ENCODE results near the gene GPATCH8.
"Not testable (repeated sequence)": the region's sequence is repeated elsewhere in the genome, so short reads cannot be mapped to it uniquely, and the experiment has no call there.

Gene GPATCH8

DNA sequence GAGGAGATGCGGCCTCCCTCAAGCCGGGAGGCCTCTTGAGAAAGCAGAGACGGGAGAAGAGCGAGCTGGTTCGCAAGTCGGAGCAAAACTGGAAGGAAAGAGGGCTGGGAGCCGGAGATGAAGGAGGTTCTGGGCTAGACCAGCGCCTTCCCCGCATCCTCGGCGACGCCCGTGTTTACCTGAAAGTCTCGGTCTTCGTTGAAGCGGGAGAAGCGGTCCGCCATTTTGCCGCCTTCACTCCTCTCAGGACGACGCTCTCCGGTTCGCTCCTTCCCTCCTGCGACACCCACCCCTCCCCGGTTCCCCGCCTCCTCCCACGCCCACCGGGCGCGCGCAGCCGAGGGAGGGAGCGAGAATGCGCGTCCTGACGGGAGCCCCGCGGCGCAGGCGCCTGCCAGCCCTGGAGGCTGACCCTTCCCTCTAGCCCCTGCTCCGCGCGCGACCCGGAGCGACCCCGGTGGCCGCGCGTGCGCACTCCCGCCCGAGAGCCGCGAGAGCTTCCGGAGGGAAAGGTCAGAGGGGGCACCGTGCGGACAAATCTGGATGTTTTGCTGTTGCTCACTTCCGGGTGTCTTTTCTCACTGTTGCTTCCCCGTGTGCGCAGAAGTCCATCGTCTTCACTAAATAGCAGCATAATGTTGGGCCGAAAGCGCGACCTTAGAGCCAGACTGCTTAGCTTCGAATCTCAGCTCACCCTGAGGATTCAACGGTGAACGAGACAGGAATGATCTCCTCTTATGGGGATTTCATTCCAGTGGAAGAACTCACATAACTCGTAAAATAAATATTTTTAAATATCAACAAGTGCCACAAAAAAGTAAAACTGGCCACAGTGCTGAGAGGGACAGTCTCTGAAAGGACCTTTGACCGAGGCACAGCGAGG, at the start of gene GPATCH8:
Gene GPATCH8, minus strand, starts transcription at position 260 of the 883 bp plus-strand sequence. Its CDS starts 36 bp downstream, at position 224.
- peak; percentile 85 for DNase-seq (ENCODE audit: low read depth, low spot score)

GRCh38 chr17:44552361-44552760, 49.2 kb upstream of the GPATCH8 start:
- no peak for DNase-seq (ENCODE audit: low read depth, low spot score)

DNA sequence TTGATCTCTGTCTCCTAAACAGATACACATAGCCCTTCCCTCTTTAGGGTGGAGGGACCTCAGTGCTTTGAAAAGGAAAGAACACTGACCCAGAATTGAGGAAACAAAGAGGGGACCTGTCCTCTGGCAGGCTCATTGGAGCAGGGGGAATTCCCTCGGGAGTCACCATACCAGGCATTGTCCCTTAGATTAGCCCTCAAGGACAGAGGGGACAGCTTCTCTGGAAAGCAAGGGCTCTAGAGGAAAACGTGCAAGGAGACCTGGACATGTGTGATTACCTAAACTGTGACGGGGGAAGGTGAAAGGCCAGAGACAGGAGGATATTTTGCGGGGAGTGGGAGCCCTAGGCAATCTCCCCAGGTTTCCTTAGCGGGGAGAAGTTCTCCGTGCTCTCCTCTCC, 46.5 kb upstream of the GPATCH8 start:
- DNase-seq (ENCODE audit: low read depth, low spot score) = no peak

GRCh38 chr17:44548376-44549230, 45.4 kb upstream of the GPATCH8 start:
- no peak for DNase-seq (ENCODE audit: low read depth, low spot score)

- no peak for DNase-seq (ENCODE audit: low read depth, low spot score)
Measured at GRCh38 chr17:44547625-44548267, 44.5 kb upstream of the GPATCH8 start.

DNA sequence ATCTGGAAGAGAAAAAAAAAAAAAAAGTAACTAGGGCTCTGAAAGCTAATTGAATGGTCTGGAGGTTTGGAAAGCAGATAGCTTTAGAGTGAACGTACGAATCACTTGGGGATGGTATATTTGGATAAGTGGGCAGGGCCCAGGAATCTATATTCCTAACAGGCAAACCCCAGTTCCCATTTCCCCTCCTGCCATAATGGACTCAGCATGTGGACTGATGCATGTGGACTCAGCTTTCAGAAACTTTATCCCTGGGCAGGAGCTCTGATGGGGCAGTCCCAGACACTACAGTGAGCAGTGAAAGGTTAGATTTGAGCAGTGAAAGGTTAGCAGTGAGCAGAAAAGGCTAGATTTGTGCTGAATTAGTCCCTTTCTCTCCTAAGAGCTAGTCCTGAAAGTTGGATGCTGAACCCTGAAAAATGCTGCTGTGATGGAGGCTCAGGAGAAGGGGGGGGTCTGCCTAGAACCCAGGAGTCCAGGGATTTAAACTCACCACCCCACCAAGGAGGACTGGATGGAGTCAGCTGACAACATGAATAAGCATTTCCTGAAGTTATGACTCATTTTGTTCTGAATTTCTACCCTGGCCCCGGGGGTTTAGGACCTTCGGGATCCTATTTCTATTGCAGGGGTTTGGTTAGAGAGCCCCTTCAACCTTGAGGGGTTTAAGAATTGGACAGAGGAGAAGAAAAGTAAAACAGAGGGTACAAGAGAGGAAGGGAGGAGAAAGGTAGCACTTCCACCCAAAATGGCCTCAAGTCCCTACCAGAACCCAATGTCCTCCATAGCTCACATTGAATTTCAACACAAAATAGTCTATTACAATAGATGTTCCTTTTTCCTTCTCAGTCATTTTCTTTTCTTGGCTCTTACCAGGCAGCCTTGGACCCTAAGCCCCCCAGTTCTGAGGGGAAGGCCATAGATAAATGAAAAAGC, 43.7 kb upstream of the GPATCH8 start:
- no peak for DNase-seq (ENCODE audit: low read depth, low spot score)

DNA sequence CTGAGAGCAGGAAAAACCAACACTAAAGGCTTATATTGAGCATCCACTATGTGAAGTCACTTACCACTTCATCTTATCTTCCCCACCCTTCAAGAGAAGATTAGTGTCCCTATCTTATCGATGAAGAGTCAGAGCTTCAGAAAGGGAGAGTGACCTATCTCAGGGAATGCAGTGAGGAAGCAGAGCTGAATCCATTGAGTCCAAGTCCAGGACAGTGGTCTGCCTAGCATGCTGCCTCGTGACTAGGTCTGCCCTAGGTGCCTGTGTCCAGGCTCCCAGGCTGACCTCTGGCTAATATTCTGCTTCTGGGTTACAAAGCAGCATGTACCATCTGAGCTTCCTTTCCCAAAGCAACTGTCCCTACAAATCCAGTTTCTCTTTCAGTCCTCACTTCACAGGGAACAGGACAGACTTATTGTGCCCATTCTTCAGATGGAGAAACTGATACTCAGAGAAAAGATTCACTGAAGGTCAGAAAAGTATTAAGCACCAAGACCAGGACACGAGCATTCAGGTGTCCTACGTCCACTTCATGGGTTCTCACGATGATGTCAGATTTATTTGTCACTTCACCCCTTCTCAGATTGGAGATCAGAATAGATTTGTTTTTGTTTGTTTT, 40.8 kb upstream of the GPATCH8 start:
- no peak for DNase-seq (ENCODE audit: low read depth, low spot score)

- DNase-seq (ENCODE audit: low read depth, low spot score) = peak; percentile 53
Measured at GRCh38 chr17:44543213-44543904, 40.2 kb upstream of the GPATCH8 start.

- no peak for DNase-seq (ENCODE audit: low read depth, low spot score)
Measured at GRCh38 chr17:44541884-44542581, 38.8 kb upstream of the GPATCH8 start.

- DNase-seq (ENCODE audit: low read depth, low spot score) = no peak
Measured at GRCh38 chr17:44540246-44541084, 37.3 kb upstream of the GPATCH8 start.

GRCh38 chr17:44539673-44540072, 36.5 kb upstream of the GPATCH8 start:
- DNase-seq (ENCODE audit: low read depth, low spot score) = no peak

DNA sequence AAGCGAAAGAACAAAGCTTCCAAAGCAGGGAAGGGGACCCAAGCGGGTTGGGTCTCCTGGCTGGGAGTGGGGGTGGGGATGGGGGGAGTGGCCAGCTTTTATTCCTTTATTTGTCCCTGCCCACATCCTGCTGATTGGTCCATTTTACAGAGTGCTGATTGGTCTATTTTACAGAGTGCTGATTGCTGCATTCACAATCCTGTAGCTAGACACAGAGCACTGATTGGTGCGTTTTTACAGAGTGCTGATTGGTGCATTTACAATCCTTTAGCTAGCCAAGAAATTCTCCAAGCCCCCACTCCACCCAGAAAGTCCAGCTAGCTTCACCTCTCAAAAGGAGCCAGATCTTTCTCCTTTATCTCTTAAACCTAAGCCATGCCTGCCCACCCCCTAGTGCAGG, 34.7 kb upstream of the GPATCH8 start:
- DNase-seq (ENCODE audit: low read depth, low spot score) = not testable (repeated sequence)

DNA sequence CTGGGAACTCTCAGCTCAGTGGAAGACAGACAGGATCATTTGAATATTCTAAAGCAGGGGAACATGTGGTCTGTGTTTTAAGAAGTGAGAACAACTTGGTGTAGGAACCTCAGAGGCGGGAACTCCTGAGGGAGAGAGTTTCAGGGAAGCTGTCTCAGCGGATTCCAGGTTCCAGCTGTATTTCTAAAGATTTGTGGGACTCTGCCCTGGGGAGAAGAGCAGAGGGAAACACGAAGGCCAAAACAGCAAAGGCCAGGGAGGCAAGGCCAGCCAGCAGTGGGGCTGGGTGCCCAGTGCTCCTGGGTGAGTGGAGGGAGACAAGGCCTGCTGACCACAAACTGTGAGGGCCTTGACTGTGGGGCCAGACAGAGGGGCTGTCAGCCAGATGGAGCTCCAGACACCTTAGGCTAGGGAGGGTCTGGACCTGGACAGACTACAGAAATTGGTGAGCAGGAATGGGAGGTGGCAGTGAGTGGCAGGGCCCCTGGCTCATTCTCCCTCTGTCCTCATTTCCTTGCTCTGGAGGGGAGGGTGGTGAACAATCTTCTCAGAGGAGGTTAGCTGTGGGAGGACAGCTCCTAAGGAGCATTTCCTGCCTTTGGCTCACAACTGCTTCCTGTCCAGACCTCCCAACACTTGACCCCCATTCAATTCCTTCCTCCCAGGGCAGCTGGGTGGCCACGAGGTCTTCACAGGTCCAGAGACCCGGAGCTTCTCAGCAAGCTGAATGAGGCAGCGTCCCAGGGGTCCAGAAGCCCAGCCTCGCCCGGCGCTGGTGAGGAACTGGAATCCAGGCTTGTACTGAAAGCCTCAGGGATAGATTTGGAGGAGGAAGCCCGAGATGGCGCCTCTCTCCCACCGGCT, 33.1 kb upstream of the GPATCH8 start:
- DNase-seq (ENCODE audit: low read depth, low spot score) = no peak

- DNase-seq (ENCODE audit: low read depth, low spot score) = peak; percentile 73
Measured at GRCh38 chr17:44533533-44534246, 30.5 kb upstream of the GPATCH8 start.

DNA sequence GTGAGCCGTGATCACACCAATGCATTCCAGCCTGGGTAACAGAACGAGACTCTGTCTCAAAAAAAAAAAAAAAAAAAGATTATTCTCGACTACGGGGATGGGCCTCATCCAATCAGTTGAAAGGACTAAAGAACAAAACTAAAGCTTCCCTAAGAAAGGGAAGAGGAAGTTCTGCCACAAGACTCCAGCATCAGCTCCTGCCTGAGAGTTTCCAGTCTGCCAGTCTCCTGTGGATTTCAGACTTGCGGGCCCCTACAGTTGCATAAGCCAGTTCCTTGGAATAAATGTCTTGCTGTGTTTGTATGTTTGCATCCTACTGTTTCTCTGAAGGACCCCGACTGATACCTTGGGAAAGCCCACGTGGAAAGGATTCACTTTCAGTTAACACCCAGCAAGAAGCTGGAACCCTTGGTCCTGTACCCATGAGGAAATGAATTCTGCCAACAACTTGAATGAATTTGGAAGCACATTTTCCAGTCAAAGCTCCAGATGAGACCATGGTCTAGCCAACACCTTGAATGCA, 27.8 kb upstream of the GPATCH8 start:
- no peak for DNase-seq (ENCODE audit: low read depth, low spot score)

- DNase-seq (ENCODE audit: low read depth, low spot score) = no peak
Measured at GRCh38 chr17:44529864-44530263, 26.7 kb upstream of the GPATCH8 start.

Measured in brain pericyte (primary cell).